HG03108 (cell line): ENCODE measurements around the gene TRIM65.
"Not testable (repeated sequence)": the region's sequence is repeated elsewhere in the genome, so short reads cannot be mapped to it uniquely, and the experiment has no call there.

ENCODE experiments used
- ATAC-seq: cut with Tn5 transposase; IDR thresholded peaks from one replicate; pipeline ENCODE4 v1.9.1; 2021; ENCODE audit warnings: moderate library complexity; ENCODE audit not compliant: unreplicated experiment

TRIM65 gene

GRCh38 chr17:75854881-75855309, 41.9 kb downstream of the TRIM65 start:
- no peak for ATAC-seq

GRCh38 chr17:75854101-75854748, 42.5 kb downstream of the TRIM65 start:
- ATAC-seq, result no peak

GRCh38 chr17:75853433-75853832, 43.3 kb downstream of the TRIM65 start:
- ATAC-seq, result no peak

- not testable (repeated sequence) for ATAC-seq
Observed at GRCh38 chr17:75851693-75851991, 45.1 kb downstream of the TRIM65 start.

- ATAC-seq, result no peak
Observed at GRCh38 chr17:75850928-75851692, 45.6 kb downstream of the TRIM65 start.

GRCh38 chr17:75849724-75850123, 47.0 kb downstream of the TRIM65 start:
- ATAC-seq, result no peak

GRCh38 chr17:75849279-75849646, 47.5 kb downstream of the TRIM65 start:
- no peak for ATAC-seq

GRCh38 chr17:75848523-75849278, 48.0 kb downstream of the TRIM65 start:
- ATAC-seq, result no peak

- ATAC-seq, result no peak
Observed at GRCh38 chr17:75847614-75848522, 48.9 kb downstream of the TRIM65 start.

GRCh38 chr17:75846692-75847613, 49.8 kb downstream of the TRIM65 start:
- no peak for ATAC-seq

GRCh38 chr17:75845933-75846691, 50.6 kb downstream of the TRIM65 start:
- no peak for ATAC-seq

GRCh38 chr17:75845058-75845711, 51.6 kb downstream of the TRIM65 start:
- peak; percentile 77 for ATAC-seq

- no peak for ATAC-seq
Observed at GRCh38 chr17:75844530-75845057, 52.2 kb downstream of the TRIM65 start.

GRCh38 chr17:75843577-75844529, 52.9 kb downstream of the TRIM65 start, which contains the start of gene UNC13D:
Gene UNC13D, minus strand, starts transcription at chr17:75844404. Its CDS starts 67 bp downstream, at chr17:75844337.
- no peak for ATAC-seq

GRCh38 chr17:75842963-75843576, 53.7 kb downstream of the TRIM65 start:
- ATAC-seq, result no peak

- ATAC-seq, result no peak
Observed at GRCh38 chr17:75842411-75842810, 54.3 kb downstream of the TRIM65 start.

GRCh38 chr17:75840799-75841164, 56.0 kb downstream of the TRIM65 start:
- no peak for ATAC-seq
